Skeletal muscle tissue (tissue), 4 donors: ENCODE results near the gene RIMBP2. TPM values are rescaled to one million over a fixed set of nuclear protein-coding genes. Genes with fewer than 3 reads are reported as not detected.

Experiments used
- H3K27ac ChIP-seq: one replicate; pipeline ENCODE4 v1.7.0; 2013; ENCODE audit warnings: mild to moderate bottlenecking, low read depth, low read length, inconsistent platforms
- H3K27me3 ChIP-seq, 3 donors: one replicate each; pipeline ENCODE4 v1.7.0; 2013; ENCODE audit warnings: low read length in 3 of 3; ENCODE audit not compliant: control insufficient read depth in 3 of 3, insufficient read depth in 3 of 3
- H3K36me3 ChIP-seq, 3 donors: one replicate each; pipeline ENCODE4 v1.7.0; 2013; ENCODE audit warnings: low read length in 3 of 3; ENCODE audit not compliant: control insufficient read depth in 3 of 3, insufficient read depth in 3 of 3
- H3K4me1 ChIP-seq, 3 donors: one replicate each; pipeline ENCODE4 v1.7.0; 2013; ENCODE audit warnings: low read length in 3 of 3, mild to moderate bottlenecking in 3 of 3; ENCODE audit not compliant: control insufficient read depth in 3 of 3, insufficient read depth in 3 of 3
- H3K4me3 ChIP-seq, 3 donors: one replicate each; pipeline ENCODE4 v1.7.0; 2013; ENCODE audit warnings: low read length in 3 of 3
- H3K9ac ChIP-seq, 3 donors: one replicate each; pipeline ENCODE4 v1.7.0; 2013; ENCODE audit warnings: low read length in 3 of 3, mild to moderate bottlenecking in 3 of 3, moderate library complexity in 2 of 3, low read depth in 1 of 3
- H3K9me3 ChIP-seq, 3 donors: one replicate each; pipeline ENCODE4 v1.7.0; 2013; ENCODE audit warnings: low read length in 3 of 3; ENCODE audit not compliant: control insufficient read depth in 3 of 3
- total RNA-seq: library from RNA; depleted of rRNA; stranded (reverse); fragments of >200 nt; gene quantifications from one replicate; pipeline ENCODE4 v1.2.3, GENCODE V29; 2014
- donor health status: Osteomylitis.

RIMBP2 gene
- total RNA-seq, 1 donor from 2014 or later: 2.6 TPM

DNA sequence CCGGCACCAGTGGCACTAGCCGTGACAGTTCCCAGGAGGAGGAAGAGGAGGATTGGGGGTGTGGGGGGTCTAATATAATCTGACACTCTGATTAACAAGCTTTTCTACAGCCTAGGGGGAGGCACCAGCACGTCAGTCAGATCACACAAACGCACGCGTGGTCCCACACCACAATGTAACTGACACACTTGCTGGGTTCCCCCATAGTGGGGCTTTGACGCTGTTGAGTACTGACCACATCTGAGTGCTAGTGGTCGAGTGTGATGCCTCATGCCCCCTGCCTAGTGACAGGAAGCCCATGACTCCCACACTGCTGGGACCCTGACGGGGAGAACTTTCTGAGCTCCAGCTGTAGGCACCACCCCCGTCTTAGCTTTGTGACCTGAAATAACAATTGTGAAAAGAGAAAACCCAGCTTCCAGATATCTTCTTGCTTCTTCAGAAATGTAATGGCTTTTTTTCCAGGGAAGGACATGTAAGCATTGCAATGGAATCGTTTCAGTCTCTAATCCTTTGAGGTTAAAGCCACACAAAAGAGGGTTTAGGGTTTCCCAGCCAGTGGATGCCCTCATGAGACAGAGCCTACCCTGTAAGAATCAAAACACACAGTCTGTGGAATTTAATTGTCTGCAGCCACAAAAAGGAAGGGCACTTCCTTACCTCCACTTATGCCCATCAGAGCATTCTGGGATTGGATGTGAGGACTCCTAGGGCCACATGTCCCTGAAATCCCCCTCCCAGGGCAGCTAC lies 194.5 kb downstream of the RIMBP2 start:
- Histone ChIP-seq H3K9me3 (peaks cover 0 to 3% (median 0%) of the 10 kb centered on the region in 3 donors), H3K4me3 (no peak overlapping the region), H3K9ac (no peak overlapping the region), H3K27me3 (peaks cover 0 to 13% (median 11%) of the 10 kb centered on the region in 3 donors), H3K36me3 (no peaks in the 10 kb centered on the region), H3K27ac (no peak overlapping the region), H3K4me1 (no peaks in the 10 kb centered on the region)

DNA sequence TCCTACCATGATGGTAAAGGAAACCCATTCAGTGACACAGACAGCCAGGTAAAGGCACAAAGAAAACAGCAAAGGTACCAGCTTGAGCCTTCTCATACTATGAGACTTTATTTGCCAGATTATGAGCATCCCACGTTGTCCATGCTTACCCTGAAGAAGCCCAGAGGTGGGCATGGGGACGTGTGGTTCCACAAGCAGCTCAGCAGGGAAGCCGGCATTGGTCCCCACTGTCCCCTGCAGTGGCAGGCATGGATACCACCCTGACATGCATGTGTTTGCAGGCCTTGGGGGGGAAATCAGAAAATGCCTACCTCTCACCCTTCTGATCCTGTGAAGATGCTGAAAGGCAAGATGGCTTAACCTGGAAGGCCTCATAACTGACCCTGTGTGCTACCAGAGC lies 195.3 kb downstream of the RIMBP2 start:
- Histone ChIP-seq H3K36me3 (no peaks in the 10 kb centered on the region), H3K27ac (no peak overlapping the region), H3K4me1 (no peaks in the 10 kb centered on the region), H3K27me3 (peaks cover 0 to 13% (median 11%) of the 10 kb centered on the region in 3 donors), H3K9ac (no peak overlapping the region), H3K4me3 (no peak overlapping the region), H3K9me3 (peaks cover 0 to 3% (median 0%) of the 10 kb centered on the region in 3 donors)

GRCh38 chr12:130517588-130517987 lies 198.5 kb downstream of the RIMBP2 start:
- H3K4me3 ChIP-seq: no peak overlapping the region
- no peaks in the 10 kb centered on the region for H3K36me3 ChIP-seq
- no peaks in the 10 kb centered on the region for H3K4me1 ChIP-seq
- no peak overlapping the region for H3K9ac ChIP-seq
- peaks cover 0 to 3% (median 3%) of the 10 kb centered on the region in 3 donors for H3K9me3 ChIP-seq
- no peak overlapping the region for H3K27ac ChIP-seq
- H3K27me3 ChIP-seq: peaks cover 0 to 10% (median 9%) of the 10 kb centered on the region in 3 donors

DNA sequence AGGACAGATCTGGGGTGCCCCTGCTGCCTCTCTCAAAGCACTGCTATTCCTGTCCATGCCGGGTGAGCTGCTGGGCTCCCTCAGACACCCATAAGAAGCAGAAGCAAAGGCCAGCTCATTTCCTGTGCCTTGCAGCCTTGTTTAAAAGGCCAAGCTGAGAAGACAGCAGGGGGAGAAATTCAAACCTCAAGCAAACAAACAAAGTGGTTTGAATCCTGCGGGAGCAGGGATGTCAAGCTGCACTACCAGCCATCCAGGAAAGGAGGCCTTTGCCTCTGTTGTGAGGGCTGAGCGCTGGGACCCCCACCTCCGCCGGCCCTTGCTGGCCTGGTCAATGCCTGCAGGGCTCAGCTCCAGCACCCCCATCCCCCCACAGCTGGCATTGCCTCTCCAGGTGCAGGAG lies 201.9 kb downstream of the RIMBP2 start:
- no peaks in the 10 kb centered on the region for H3K36me3 ChIP-seq
- H3K9ac ChIP-seq: no peak overlapping the region
- H3K27me3 ChIP-seq: peaks cover 0 to 12% (median 12%) of the 10 kb centered on the region in 3 donors
- H3K4me1 ChIP-seq: no peaks in the 10 kb centered on the region
- H3K4me3 ChIP-seq: no peak overlapping the region
- peaks cover 0 to 3% (median 3%) of the 10 kb centered on the region in 3 donors for H3K9me3 ChIP-seq
- no peak overlapping the region for H3K27ac ChIP-seq

- Histone ChIP-seq H3K36me3 (no peaks in the 10 kb centered on the region), H3K9me3 (peaks cover 0 to 3% (median 3%) of the 10 kb centered on the region in 3 donors), H3K27ac (no peak overlapping the region), H3K27me3 (peaks cover 0 to 14% (median 12%) of the 10 kb centered on the region in 3 donors), H3K9ac (no peak overlapping the region), H3K4me3 (no peak overlapping the region), H3K4me1 (no peaks in the 10 kb centered on the region)
Measured at GRCh38 chr12:130513556-130513955, 202.5 kb downstream of the RIMBP2 start.

GRCh38 chr12:130511285-130511684 lies 204.8 kb downstream of the RIMBP2 start:
- Histone ChIP-seq H3K27me3 (peaks cover 0 to 13% (median 12%) of the 10 kb centered on the region in 3 donors), H3K27ac (no peak overlapping the region), H3K36me3 (no peaks in the 10 kb centered on the region), H3K9me3 (peaks cover 0 to 3% (median 0%) of the 10 kb centered on the region in 3 donors), H3K4me3 (no peak overlapping the region), H3K4me1 (no peaks in the 10 kb centered on the region), H3K9ac (no peak overlapping the region)

DNA sequence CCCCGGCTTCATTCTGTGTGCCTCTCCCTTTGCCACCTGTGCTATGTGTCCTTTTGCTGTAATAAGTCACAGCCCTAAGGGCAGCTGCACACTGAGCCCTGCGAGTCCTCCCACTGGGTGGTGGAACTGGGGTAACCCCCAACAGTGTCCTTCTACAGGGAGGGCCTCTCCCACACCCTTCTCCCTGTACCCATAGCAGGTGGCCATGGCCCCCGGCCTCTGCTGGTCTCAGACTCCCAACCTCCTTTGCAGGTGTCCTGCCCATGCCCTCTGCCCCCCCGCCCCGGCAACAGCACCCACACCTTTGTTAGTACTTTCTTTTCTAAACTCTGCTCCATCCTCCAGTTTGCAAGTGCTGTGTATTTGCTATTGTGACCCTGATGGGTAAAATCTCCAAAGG lies 206.6 kb downstream of the RIMBP2 start:
- H3K36me3 ChIP-seq: no peaks in the 10 kb centered on the region
- peaks cover 0 to 17% (median 12%) of the 10 kb centered on the region in 3 donors for H3K27me3 ChIP-seq

GRCh38 chr12:130508847-130509246 lies 207.3 kb downstream of the RIMBP2 start:
- Histone ChIP-seq H3K9ac (no peak overlapping the region), H3K27ac (no peak overlapping the region), H3K9me3 (no peaks in the 10 kb centered on the region), H3K4me3 (no peak overlapping the region), H3K4me1 (no peaks in the 10 kb centered on the region), H3K36me3 (no peaks in the 10 kb centered on the region), H3K27me3 (peaks cover 0 to 13% (median 7%) of the 10 kb centered on the region in 3 donors)

More for the DNA sequence above, 206.6 kb downstream of the RIMBP2 start:
- no peak overlapping the region for H3K27ac ChIP-seq
- H3K9me3 ChIP-seq: no peaks in the 10 kb centered on the region
- no peak overlapping the region for H3K4me3 ChIP-seq
- no peak overlapping the region for H3K9ac ChIP-seq
- H3K4me1 ChIP-seq: no peaks in the 10 kb centered on the region

- H3K4me1 ChIP-seq: no peaks in the 10 kb centered on the region
- no peaks in the 10 kb centered on the region for H3K36me3 ChIP-seq
- H3K9me3 ChIP-seq: no peaks in the 10 kb centered on the region
- H3K27ac ChIP-seq: no peak overlapping the region
- H3K9ac ChIP-seq: no peak overlapping the region
- H3K4me3 ChIP-seq: no peak overlapping the region
- H3K27me3 ChIP-seq: peaks cover 0 to 18% (median 4%) of the 10 kb centered on the region in 3 donors
Measured at GRCh38 chr12:130508318-130508717, 207.8 kb downstream of the RIMBP2 start.

DNA sequence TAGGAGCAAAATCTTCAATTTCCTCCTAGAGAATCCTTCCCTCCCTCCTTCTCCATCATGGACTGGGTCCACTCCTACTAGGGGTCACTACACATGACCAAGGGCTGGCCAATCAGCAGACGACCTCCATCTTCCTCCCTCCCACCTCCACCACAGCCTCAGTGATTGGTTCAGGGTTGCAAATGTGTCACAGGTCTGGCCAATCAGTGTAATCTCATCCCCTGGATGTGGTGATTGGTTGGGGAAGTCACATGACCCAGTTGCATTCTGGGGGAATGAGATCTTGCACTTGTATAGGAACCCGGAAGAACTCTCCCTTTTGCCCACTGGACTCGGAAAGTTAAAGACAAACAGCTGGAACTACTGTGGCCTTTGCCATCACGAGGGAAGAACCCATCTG lies 209.3 kb downstream of the RIMBP2 start:
- H3K4me3 ChIP-seq: no peak overlapping the region
- H3K9me3 ChIP-seq: no peaks in the 10 kb centered on the region
- H3K36me3 ChIP-seq: no peaks in the 10 kb centered on the region
- H3K9ac ChIP-seq: no peak overlapping the region
- no peaks in the 10 kb centered on the region for H3K4me1 ChIP-seq
- H3K27me3 ChIP-seq: peaks cover 0 to 22% (median 4%) of the 10 kb centered on the region in 3 donors
- H3K27ac ChIP-seq: no peak overlapping the region
